Heart left ventricle (tissue), 16 donors: Measurements from ENCODE around the gene DGKB. TPM values are rescaled to one million over a fixed set of nuclear protein-coding genes. Genes with fewer than 3 reads are reported as not detected.

Source experiments
- ATAC-seq, 4 donors: fragments of 200-7000 bp; cut with Tn5 transposase; one replicate each; pipeline ENCODE4 v1.9.1; 2020 to 2022; ENCODE audit warnings: moderate library complexity in 4 of 4, mild to moderate bottlenecking in 3 of 4, moderate number of reproducible peaks in 1 of 4
- DNase-seq, 5 donors: peaks; one replicate each; pipeline ENCODE4 v3.0.0-alpha.2; 2020
- H3K27ac ChIP-seq, 12 donors: fragments of 200-600 bp; sonication (generic) in 4 of 12; one replicate each; pipeline versions ENCODE4 v1.5.0 to v1.8.0; 2016 to 2022; ENCODE audit warnings: mild to moderate bottlenecking in 2 of 12
- H3K27me3 ChIP-seq, 9 donors: fragments of 200-600 bp; sonication (generic) in 2 of 9; one replicate each; pipeline versions ENCODE4 v1.5.1 to v1.8.0; 2016 to 2022; ENCODE audit warnings: mild to moderate bottlenecking in 3 of 9
- H3K36me3 ChIP-seq, 9 donors: fragments of 200-600 bp; sonication (generic) in 2 of 9; one replicate each; pipeline versions ENCODE4 v1.5.0 to v1.8.0; 2018 to 2022; ENCODE audit warnings: mild to moderate bottlenecking in 2 of 9
- H3K4me1 ChIP-seq, 12 donors: fragments of 200-600 bp; sonication (generic) in 4 of 12; one replicate each; pipeline versions ENCODE4 v1.5.0 to v1.8.0; 2016 to 2022; ENCODE audit warnings: mild to moderate bottlenecking in 3 of 12
- H3K4me3 ChIP-seq, 12 donors: fragments of 200-600 bp; sonication (generic) in 4 of 12; one replicate each; pipeline versions ENCODE4 v1.5.0 to v1.8.0; 2017 to 2022; ENCODE audit warnings: mild to moderate bottlenecking in 9 of 12, moderate library complexity in 4 of 12
- H3K9me3 ChIP-seq, 12 donors: fragments of 200-600 bp; sonication (generic) in 4 of 12; one replicate each; pipeline versions ENCODE4 v1.5.0 to v1.8.0; 2016 to 2022; ENCODE audit warnings: mild to moderate bottlenecking in 1 of 12
- CTCF ChIP-seq, 12 donors: fragments of 200-600 bp; sonication (generic) in 4 of 12; IDR thresholded peaks; one replicate each; pipeline versions ENCODE4 v1.5.0 to v1.8.0; 2018 to 2022; ENCODE audit warnings: antibody characterized with exemption in 12 of 12, mild to moderate bottlenecking in 5 of 12
- POLR2A ChIP-seq, 2 donors: fragments of 450-650 bp; IDR thresholded peaks; one replicate each; pipeline ENCODE4 v1.6.1; 2017; ENCODE audit warnings: antibody characterized with exemption in 2 of 2, mild to moderate bottlenecking in 2 of 2, moderate library complexity in 2 of 2
- WGBS, 4 donors: extraction: QIAGEN DNeasy Blood & Tissue Kit in 2 of 4; methylation state at CpG; one replicate each; pipeline versions ENCODE4 v1.1.5 to v1.1.7; 2013 to 2018; 5-methylcytosine and 5-hydroxymethylcytosine counted together
- intact Hi-C, 10 donors: fragments of 100-400 bp; cut with DNase I; formaldehyde crosslinking; loops; one replicate each; pipeline versions ENCODE4 v1.11.1 to v1.14.2; 2022
- polyA plus RNA-seq, 2 donors: library from polyadenylated mRNA; stranded (reverse); fragments of 200-250 nt; gene quantifications; one replicate each; pipeline ENCODE4 v1.2.3, GENCODE V29; 2013
- total RNA-seq, 9 donors: library from RNA; depleted of rRNA in 2 of 9; stranded (reverse); fragments of >200 nt in 2 of 9; fragmentation: NEBNext Ultra II Directional in 3 of 9; extraction: Animal tissue kit (Norgen Biotek cat#: 25700) in 3 of 9; gene quantifications; one replicate each; pipeline versions ENCODE4 v1.1.0 to v1.2.4, GENCODE V29; 2016 to 2023
- donor health status: ischemic (EF 13 %, LVEDD 7.1; RV severe dilation, severe dysfunction).
- donor health status: healthy with polysubstance abuse.
- donor health status: DM: no; HTN: yes; CAD: no.
- donor health status: DM: no; HTN: no; CAD: no.
- donor health status: ischemic (EF 25% LVEDD 6.9; RV normal size, moderate dysfunction).
- donor health status: ischemic (EF 25% LVEDD 5.7; RV mildly dilated, moderate dysfunction).
- donor health status: healthy.
- donor health status: DM: yes; HTN: yes; CAD: no.
- donor health status: ischemic (EF 35%, LVEDD 5.7; RV mildly dilated, moderate dysfunction).
- donor health status: nonischemic (EF 11% LVEDD 7.7; RV severe dilation, severe dysfunction).
- donor health status: DM: yes; HTN: yes; CAD: no.
- donor health status: PGD.
- donor health status: ischemic (EF 29% LVEDD 5.4; RV normal size, mild dysfunction).
- donor health status: nonischemic (EF 23%, LVEDD 6.1; RV moderate dilation, normal function).

DGKB gene
- total and polyA plus RNA-seq, 11 donors, result 0.08 to 1.6 (median 0.47) TPM; not detected in 1

DNA sequence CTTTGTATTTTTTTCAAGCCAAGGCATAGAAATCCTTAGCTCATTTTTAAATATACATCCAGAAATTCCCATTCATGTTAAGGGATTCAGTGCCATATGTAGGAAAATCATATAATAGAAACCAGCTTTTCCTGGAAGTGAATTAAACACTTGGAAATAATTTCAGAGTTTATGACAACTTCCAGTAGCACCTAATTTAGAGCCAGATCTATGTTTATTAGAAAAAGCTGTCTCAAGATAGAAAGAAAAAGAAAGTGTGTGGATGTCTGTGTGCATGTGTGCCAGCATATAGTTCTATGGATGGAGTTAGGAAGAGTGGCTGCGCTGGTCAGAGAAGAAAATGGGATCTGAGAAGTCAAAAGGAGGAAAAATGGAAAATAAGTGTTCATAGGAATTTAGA, 225.7 kb downstream of the DGKB start:
- Histone ChIP-seq H3K9me3 (no peaks in the 10 kb centered on the region), H3K4me1 (no peaks in the 10 kb centered on the region), H3K36me3 (no peaks in the 10 kb centered on the region), H3K27me3 (no peaks in the 10 kb centered on the region), H3K4me3 (no peak overlapping the region), H3K27ac (no peak overlapping the region)
- intact Hi-C loops, result no loop called here
- ATAC-seq, result no peak
- no peak for TF ChIP-seq POLR2A (IDR thresholded peaks at IDR 0.05)
- TF ChIP-seq CTCF (IDR thresholded peaks at IDR 0.05), result no peak
- no peak for DNase-seq
- WGBS, 4 donors, result 95 to 99% (median 98%) methylated on average over 1 of the region's 1 CpG

DNA sequence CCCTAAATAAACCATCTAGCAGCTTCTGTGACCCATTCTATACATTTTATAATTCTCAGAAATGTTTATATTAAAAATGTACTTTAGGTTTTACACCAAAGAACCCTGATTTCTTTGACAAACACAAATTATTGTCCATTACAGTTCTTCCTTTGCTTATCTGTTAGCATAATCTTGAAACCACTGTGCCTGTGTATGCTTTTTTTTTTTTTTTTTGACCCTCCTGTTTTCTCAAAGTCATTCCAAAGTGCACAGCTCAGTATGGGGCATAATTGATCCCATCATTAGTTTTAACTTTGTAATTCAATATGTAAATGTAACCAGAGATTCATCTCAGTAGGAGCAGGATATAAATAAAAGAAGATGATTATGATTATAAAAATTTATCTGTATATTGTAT, 229.3 kb downstream of the DGKB start:
- ATAC-seq, result no peak
- H3K27me3 ChIP-seq, result no peaks in the 10 kb centered on the region
- H3K4me1 ChIP-seq, result no peaks in the 10 kb centered on the region
- H3K9me3 ChIP-seq, result no peaks in the 10 kb centered on the region
- DNase-seq, result no peak
- H3K36me3 ChIP-seq, result no peaks in the 10 kb centered on the region
- TF ChIP-seq POLR2A (IDR thresholded peaks at IDR 0.05) (no peak), CTCF (IDR thresholded peaks at IDR 0.05) (no peak)
- H3K4me3 ChIP-seq, result no peak overlapping the region
- intact Hi-C loops, result no loop called here
- no peak overlapping the region for H3K27ac ChIP-seq

- H3K36me3 ChIP-seq, result no peaks in the 10 kb centered on the region
- H3K4me3 ChIP-seq, result no peak overlapping the region
- no peak overlapping the region for H3K27ac ChIP-seq
- intact Hi-C loops, result no loop called here
- H3K9me3 ChIP-seq, result no peaks in the 10 kb centered on the region
- 50 to 54% (median 52%) methylated on average over 2 of the region's 2 CpGs for WGBS, 4 donors
- no peak for DNase-seq
- no peaks in the 10 kb centered on the region for H3K4me1 ChIP-seq
- TF ChIP-seq POLR2A (IDR thresholded peaks at IDR 0.05) (no peak), CTCF (IDR thresholded peaks at IDR 0.05) (no peak)
- no peaks in the 10 kb centered on the region for H3K27me3 ChIP-seq
- ATAC-seq, result no peak
Observed at GRCh38 chr7:14666913-14667312, 235.6 kb downstream of the DGKB start.

DNA sequence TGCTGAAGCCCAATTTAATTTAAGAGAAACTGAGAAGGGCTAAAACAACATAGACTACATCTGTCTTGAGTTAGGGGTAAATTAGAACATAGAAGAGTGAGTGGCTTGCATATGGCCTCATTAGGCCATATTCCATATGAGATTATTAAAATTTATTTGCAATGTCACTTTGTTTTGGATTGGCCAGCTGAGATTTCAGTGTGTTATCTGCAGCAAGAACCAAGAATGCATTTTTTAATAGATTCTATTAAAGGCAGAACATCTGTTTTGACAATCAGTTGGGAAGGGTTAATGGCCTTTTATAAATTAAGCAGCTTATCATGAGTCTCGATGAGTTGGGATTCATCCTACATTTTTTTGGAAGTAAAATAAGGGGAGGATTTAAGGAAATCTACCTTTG, 236.2 kb downstream of the DGKB start:
- no peaks in the 10 kb centered on the region for H3K9me3 ChIP-seq
- 23 to 50% (median 41%) methylated on average over 1 of the region's 1 CpG for WGBS, 4 donors

More for the DNA sequence above, 236.2 kb downstream of the DGKB start:
- H3K27me3 ChIP-seq, result no peaks in the 10 kb centered on the region
- intact Hi-C loops, result no loop called here
- H3K36me3 ChIP-seq, result no peaks in the 10 kb centered on the region
- DNase-seq (no peak), ATAC-seq (no peak)
- H3K27ac ChIP-seq, result no peak overlapping the region
- TF ChIP-seq CTCF (IDR thresholded peaks at IDR 0.05) (no peak), POLR2A (IDR thresholded peaks at IDR 0.05) (no peak)
- H3K4me1 ChIP-seq, result no peaks in the 10 kb centered on the region
- H3K4me3 ChIP-seq, result no peak overlapping the region
